ENCODE data around the gene PALM. TPM values are rescaled to one million over a fixed set of nuclear protein-coding genes. Genes with fewer than 3 reads are reported as not detected.
"Not testable (repeated sequence)": the region's sequence is repeated elsewhere in the genome, so short reads cannot be mapped to it uniquely, and the experiment has no call there.

PALM gene
- total RNA-seq, 1 experiment from 2014 or later: 18.5 TPM

GRCh38 chr19:695352-695949, 13.3 kb upstream of the PALM start, which contains the start of gene PRSS57:
Gene PRSS57 (minus strand): TSS chr19:695452. CDS start chr19:695430, 22 bp downstream.
- H2BK15ac ChIP-seq (ENCODE audit: low read depth, low read length): no peak within 1 kb of the TSS
- no peaks in the 10 kb centered on the region for H3K9me3 ChIP-seq (ENCODE audit: control insufficient read depth, low read depth, low read length)
- Mint-ChIP-seq H3K36me3 (ENCODE audit: insufficient read depth in 1 of 3, low read depth in 3 of 3) (no peaks in the 10 kb centered on the region), H3K9me3 (no peaks in the 10 kb centered on the region), H3K27me3 (ENCODE audit: low read depth) (no peaks in the 10 kb centered on the region; the same call in 1 of the 2 replicates), H3K4me3 (no peak within 1 kb of the TSS; a peak in 1 of 5 replicates), H3K4me1 (0 out of 4 replicates have a peak, but pooled peaks cover 0 to 5% of the 10 kb centered on the region in 2 experiments), H3K27ac (no peak within 1 kb of the TSS; a peak in 2 of 7 replicates)
- H3K23ac ChIP-seq (ENCODE audit: insufficient read length, low read depth, low read length): no peak within 1 kb of the TSS
- H3K4ac ChIP-seq (ENCODE audit: low read depth, low read length): no peak within 1 kb of the TSS
- no peak within 1 kb of the TSS for H2AFZ ChIP-seq (ENCODE audit: low read length)
- H3K14ac ChIP-seq (ENCODE audit: insufficient read depth, low read length): no peak within 1 kb of the TSS
- H2BK12ac ChIP-seq (ENCODE audit: insufficient read length, low read depth, low read length): no peak within 1 kb of the TSS
- H3K4me1 ChIP-seq (ENCODE audit: insufficient read depth, low read length): no peaks in the 10 kb centered on the region
- H3K4me2 ChIP-seq (ENCODE audit: insufficient read depth, insufficient read length, low read length): no peak within 1 kb of the TSS
- no peak within 1 kb of the TSS for H3K27ac ChIP-seq (ENCODE audit: insufficient read length, low read depth, low read length)
- H2BK20ac ChIP-seq (ENCODE audit: low read depth, low read length, poor library complexity, severe bottlenecking): no peak within 1 kb of the TSS
- DNase-seq: no peak
- no peak within 1 kb of the TSS for H3K9ac ChIP-seq (ENCODE audit: extremely low read depth, insufficient read length, low read length)
- no peak within 1 kb of the TSS for H4K5ac ChIP-seq (ENCODE audit: insufficient read length, low read depth, low read length)
- TF ChIP-seq CTCF (conservative IDR thresholded peaks at IDR 0.05): no peak
- no peak within 1 kb of the TSS for H3K56ac ChIP-seq (ENCODE audit: insufficient read length, low read depth, low read length)
- no peaks in the 10 kb centered on the region for H3K27me3 ChIP-seq (ENCODE audit: insufficient read depth, low read length)
- no peak within 1 kb of the TSS for H2BK5ac ChIP-seq (ENCODE audit: insufficient read length, low read length)
- H4K8ac ChIP-seq (replicated peaks; ENCODE audit: insufficient read length, low read depth, low read length): no peak within 1 kb of the TSS
- H2BK120ac ChIP-seq (ENCODE audit: low read depth, low read length, poor library complexity, severe bottlenecking): no peak within 1 kb of the TSS
- no peak within 1 kb of the TSS for H2AK5ac ChIP-seq (ENCODE audit: insufficient read length, low read length)
- H3K79me1 ChIP-seq (ENCODE audit: insufficient read depth, low read depth, low read length, poor library complexity, severe bottlenecking): no peaks in the 10 kb centered on the region
- peak within 1 kb of the TSS; percentile 48 for H3K18ac ChIP-seq (ENCODE audit: insufficient read length, low read depth, low read length)
- H4K91ac ChIP-seq (ENCODE audit: insufficient read length, low read depth, low read length): no peak within 1 kb of the TSS
- H3T11ph ChIP-seq (ENCODE audit: low read length): no peak within 1 kb of the TSS
- no peaks in the 10 kb centered on the region for H3K23me2 ChIP-seq (ENCODE audit: insufficient read length, low read depth, low read length, poor library complexity, severe bottlenecking)
- no peaks in the 10 kb centered on the region for H3K79me2 ChIP-seq (ENCODE audit: insufficient read depth, low read length)
- H4K20me1 ChIP-seq (ENCODE audit: control insufficient read depth, insufficient read depth, insufficient read length): no peaks in the 10 kb centered on the region
- no CpG with 5 or more reads among the region's 31 CpGs for WGBS (ENCODE audit: extremely low coverage, insufficient read length, low lambda C conversion rate)

- not testable (repeated sequence) for H3K27ac Mint-ChIP-seq
These were observed 10.2 kb upstream of the PALM start for GRCh38 chr19:698529-698928.

More at GRCh38 chr19:698529-698928, 10.2 kb upstream of the PALM start:
- not testable (repeated sequence) for H3K4me1 ChIP-seq (ENCODE audit: insufficient read depth, low read length); H2BK12ac ChIP-seq (ENCODE audit: insufficient read length, low read depth, low read length); H3K79me2 ChIP-seq (ENCODE audit: insufficient read depth, low read length); H3K23ac ChIP-seq (ENCODE audit: insufficient read length, low read depth, low read length); H3K18ac ChIP-seq (ENCODE audit: insufficient read length, low read depth, low read length); H3K4me1 Mint-ChIP-seq; H3K36me3 Mint-ChIP-seq (ENCODE audit: insufficient read depth in 1 of 3, low read depth in 3 of 3); H3K27me3 ChIP-seq (ENCODE audit: insufficient read depth, low read length); H4K5ac ChIP-seq (ENCODE audit: insufficient read length, low read depth, low read length); H3K4me2 ChIP-seq (ENCODE audit: insufficient read depth, insufficient read length, low read length); H2AK5ac ChIP-seq (ENCODE audit: insufficient read length, low read length); H2AFZ ChIP-seq (ENCODE audit: low read length); H3K27me3 Mint-ChIP-seq (ENCODE audit: low read depth); H2BK120ac ChIP-seq (ENCODE audit: low read depth, low read length, poor library complexity, severe bottlenecking); H3K23me2 ChIP-seq (ENCODE audit: insufficient read length, low read depth, low read length, poor library complexity, severe bottlenecking); H3K9me3 ChIP-seq (ENCODE audit: control insufficient read depth, low read depth, low read length); H3K56ac ChIP-seq (ENCODE audit: insufficient read length, low read depth, low read length); H3K27ac ChIP-seq (ENCODE audit: insufficient read length, low read depth, low read length); H3K79me1 ChIP-seq (ENCODE audit: insufficient read depth, low read depth, low read length, poor library complexity, severe bottlenecking); H3K4ac ChIP-seq (ENCODE audit: low read depth, low read length); H3K4me3 Mint-ChIP-seq; H2BK15ac ChIP-seq (ENCODE audit: low read depth, low read length); H4K91ac ChIP-seq (ENCODE audit: insufficient read length, low read depth, low read length); H2BK20ac ChIP-seq (ENCODE audit: low read depth, low read length, poor library complexity, severe bottlenecking); H3K9ac ChIP-seq (ENCODE audit: extremely low read depth, insufficient read length, low read length); H3K9me3 Mint-ChIP-seq; H3K14ac ChIP-seq (ENCODE audit: insufficient read depth, low read length); H4K20me1 ChIP-seq (ENCODE audit: control insufficient read depth, insufficient read depth, insufficient read length); H4K8ac ChIP-seq (replicated peaks; ENCODE audit: insufficient read length, low read depth, low read length); DNase-seq; H2BK5ac ChIP-seq (ENCODE audit: insufficient read length, low read length); H3T11ph ChIP-seq (ENCODE audit: low read length)
- no CpG with 5 or more reads among the region's 15 CpGs for WGBS (ENCODE audit: extremely low coverage, insufficient read length, low lambda C conversion rate)
